K562 (cell line): ENCODE measurements around the gene ZFYVE28. TPM values are rescaled to one million over a fixed set of nuclear protein-coding genes. Genes with fewer than 3 reads are reported as not detected.

ENCODE experiments used
- ATAC-seq: fragments of 200-7000 bp; cut with Tn5 transposase; 3 replicates; pipeline ENCODE4 v1.9.1; 2020; ENCODE audit warnings: moderate library complexity
- BruUV-seq: library from RNA; stranded (reverse); fragments of 400-500 nt; replicated peaks from 2 replicates; lab custom pipeline; 2021; lab: Mats Ljungman, UMichigan
- CTCF ChIA-PET: fragments of 300-600 bp; formaldehyde crosslinking; extraction: SDS; loops from one replicate; lab custom pipeline; 2021; ENCODE audit warnings: low intra/inter-chr PET ratio; lab: Yijun Ruan, JAX
- POLR2A ChIA-PET: fragments of 300-600, 350-650 bp; sonication (Branson Sonifier 250); formaldehyde crosslinking; extraction: SDS; loops from one replicate; lab custom pipeline; 2021; ENCODE audit warnings: antibody characterized with exemption, inconsistent platforms; lab: Yijun Ruan, JAX
- DNase-seq, 4 experiments: peaks; one replicate each; pipeline versions ENCODE4 v3.0.0 to v3.0.0-alpha.2; 2011 to 2018; ENCODE audit warnings: low spot score in 3 of 4, mixed read lengths in 3 of 4; ENCODE audit errors: extremely low read depth in 1 of 4
- FAIRE-seq: peaks from 2 replicates; lab custom pipeline; 2011; peaks lifted over from hg19 to GRCh38; lab: Jason Lieb, UNC
- H2AFZ ChIP-seq: 2 replicates; pipeline ENCODE4 v1.6.0; 2011; ENCODE audit warnings: low read depth, low read length, control low read depth, inconsistent platforms
- H3K27ac ChIP-seq: fragments of 200-600 bp; 3 replicates; pipeline ENCODE4 v1.8.0; 2011; ENCODE audit warnings: low read depth, mild to moderate bottlenecking, control low read depth, inconsistent platforms, low read length, moderate library complexity, mixed read lengths; ENCODE audit errors: extremely low read depth
- H3K27me3 ChIP-seq, 2 experiments: fragments of 300-600 bp in 1 of 2; 2 replicates in 1 of 2; 3 replicates in 1 of 2; pipeline versions ENCODE4 v1.6.0 to v1.8.0; 2011; ENCODE audit warnings: inconsistent platforms in 2 of 2, low read length in 2 of 2, mild to moderate bottlenecking in 1 of 2, mixed read lengths in 1 of 2, moderate library complexity in 1 of 2; ENCODE audit not compliant: control insufficient read depth in 2 of 2, insufficient read depth in 2 of 2
- H3K36me3 ChIP-seq: fragments of 300-600 bp; 3 replicates; pipeline ENCODE4 v1.8.0; 2011; ENCODE audit warnings: mild to moderate bottlenecking, low read length, inconsistent platforms; ENCODE audit not compliant: control insufficient read depth, insufficient read depth
- H3K4me1 ChIP-seq, 2 experiments: fragments of 200-600 bp in 1 of 2; replicated peaks in 1 of 2; 2 replicates in 1 of 2; 3 replicates in 1 of 2; pipeline versions ENCODE4 v1.5.1 to v1.8.0; 2011; ENCODE audit warnings: inconsistent platforms in 2 of 2, low read length in 2 of 2, mild to moderate bottlenecking in 1 of 2, mixed read lengths in 1 of 2, moderate library complexity in 1 of 2; ENCODE audit not compliant: control insufficient read depth in 2 of 2, insufficient read depth in 2 of 2
- H3K4me2 ChIP-seq: 2 replicates; pipeline ENCODE4 v1.6.1; 2011; ENCODE audit warnings: low read length, control low read depth, inconsistent platforms, mixed read lengths; ENCODE audit not compliant: insufficient read depth
- H3K4me3 ChIP-seq: fragments of 200-600 bp; sonication (generic), shearing (Covaris generic); 2 replicates; pipeline ENCODE4 v1.5.1; 2016; ENCODE audit warnings: control low read depth, inconsistent platforms
- H3K79me2 ChIP-seq: fragments of 200-600 bp; 3 replicates; pipeline ENCODE4 v1.8.0; 2011; ENCODE audit warnings: low read length, inconsistent platforms; ENCODE audit not compliant: control insufficient read depth, insufficient read depth
- H3K9ac ChIP-seq, 2 experiments: 2 replicates each; pipeline versions ENCODE4 v1.6.0 to v1.6.1; 2011; ENCODE audit warnings: low read depth in 2 of 2, low read length in 2 of 2, control low read depth in 1 of 2, inconsistent platforms in 1 of 2, mild to moderate bottlenecking in 1 of 2, mixed read lengths in 1 of 2; ENCODE audit not compliant: insufficient read depth in 1 of 2
- H3K9me1 ChIP-seq: one replicate; pipeline ENCODE4 v1.6.0; 2011; ENCODE audit warnings: inconsistent platforms, mild to moderate bottlenecking, low read length, moderate library complexity; ENCODE audit not compliant: control insufficient read depth, insufficient read depth
- H3K9me3 ChIP-seq: replicated peaks from 2 replicates; pipeline ENCODE4 v1.5.1; 2011; ENCODE audit warnings: low read depth, low read length, inconsistent platforms; ENCODE audit not compliant: control insufficient read depth, insufficient read depth
- H4K20me1 ChIP-seq: replicated peaks from 2 replicates; pipeline ENCODE4 v1.6.1; 2011; ENCODE audit warnings: low read length, inconsistent platforms, mixed read lengths; ENCODE audit not compliant: control insufficient read depth, insufficient read depth
- BHLHE40 ChIP-seq: IDR thresholded peaks from 2 replicates; pipeline ENCODE4 v1.6.1; 2011; ENCODE audit warnings: low read length, improper control_type of control experiment
- CEBPB ChIP-seq: fragments of 450-650 bp; IDR thresholded peaks from 2 replicates; pipeline ENCODE4 v1.6.1; 2016; ENCODE audit warnings: missing genetic modification characterization, missing compliant biosample characterization
- CHD2 ChIP-seq: IDR thresholded peaks from 2 replicates; pipeline ENCODE4 v1.6.1; 2011; ENCODE audit warnings: low read depth, low read length
- DLX4 ChIP-seq: fragments of 250-450 bp; sonication (Bioruptor Pico); IDR thresholded peaks from 2 replicates; pipeline ENCODE4 v1.6.1; 2021; ENCODE audit warnings: mild to moderate bottlenecking
- EZH2 ChIP-seq: IDR thresholded peaks from 2 replicates; pipeline ENCODE4 v1.6.1; 2012; ENCODE audit warnings: low read depth, mild to moderate bottlenecking, inconsistent platforms, low read length, borderline replicate concordance
- FOXP1 ChIP-seq: sonication (generic); formaldehyde crosslinking; IDR thresholded peaks from 2 replicates; pipeline ENCODE4 v1.8.0; 2022; ENCODE audit warnings: mild to moderate bottlenecking, missing genetic modification reagents
- HCFC1 ChIP-seq: IDR thresholded peaks from 2 replicates; pipeline ENCODE4 v1.6.1; 2012; ENCODE audit warnings: low read depth, low read length, improper control_type of control experiment
- NR3C1 ChIP-seq: sonication (generic); formaldehyde crosslinking; IDR thresholded peaks from 2 replicates; pipeline ENCODE4 v1.8.1; 2022; ENCODE audit warnings: missing genetic modification reagents
- PML ChIP-seq: IDR thresholded peaks from 2 replicates; pipeline ENCODE4 v1.6.1; 2012; ENCODE audit warnings: low read length, inconsistent platforms
- POLR2AphosphoS5 ChIP-seq: IDR thresholded peaks from 2 replicates; pipeline ENCODE4 v1.6.1; 2011; ENCODE audit warnings: mild to moderate bottlenecking, low read depth, low read length, moderate library complexity; ENCODE audit not compliant: control insufficient read depth, insufficient read depth
- TRIM25 ChIP-seq: fragments of 450-650 bp; IDR thresholded peaks from 2 replicates; pipeline ENCODE4 v1.7.0; 2016; ENCODE audit warnings: borderline replicate concordance
- U2AF2 ChIP-seq: fragments of 200-400 bp; formaldehyde crosslinking; optimal IDR thresholded peaks from 2 replicates; pipeline ENCODE3; 2017; ENCODE audit warnings: low read depth, mild to moderate bottlenecking, low read length
- ZNF232 ChIP-seq: sonication (generic); formaldehyde crosslinking; IDR thresholded peaks from 2 replicates; pipeline ENCODE4 v1.8.0; 2022; ENCODE audit warnings: mild to moderate bottlenecking, missing genetic modification reagents
- ZNF445 ChIP-seq: fragments of 250-450 bp; sonication (Bioruptor Pico); IDR thresholded peaks from 2 replicates; pipeline ENCODE4 v1.4.0; 2020; ENCODE audit warnings: low read depth, mild to moderate bottlenecking, moderate library complexity
- ZNF668 ChIP-seq: fragments of 250-450 bp; sonication (Bioruptor Pico); IDR thresholded peaks from 2 replicates; pipeline ENCODE4 v1.8.0; 2022; ENCODE audit warnings: mild to moderate bottlenecking, inconsistent platforms
- ZNF79 ChIP-seq: fragments of 250-450 bp; sonication (Bioruptor Pico); IDR thresholded peaks from 2 replicates; pipeline ENCODE4 v1.4.0; 2020; ENCODE audit warnings: low read depth, mild to moderate bottlenecking, moderate library complexity
- WGBS: fragments of 100-300 bp; shearing (Covaris generic); methylation state at CpG from one replicate; pipeline ENCODE4 v1.1.6; 2016; ENCODE audit warnings: low coverage, mixed read lengths; ENCODE audit not compliant: insufficient coverage; ENCODE audit errors: missing lambda C conversion rate; 5-methylcytosine and 5-hydroxymethylcytosine counted together
- in situ Hi-C: fragments of 300-500 bp; cut with MboI; formaldehyde crosslinking; loops from 4 replicates; pipeline ENCODE4 v1.15.0; 2018; ENCODE audit warnings: inconsistent platforms, mixed read lengths
- intact Hi-C: fragments of 100-400 bp; cut with micrococcal nuclease; formaldehyde crosslinking; loops from 2 replicates; pipeline ENCODE4 v1.14.2; 2022
- polyA plus RNA-seq, 8 experiments: library from polyadenylated mRNA; depleted of rRNA in 4 of 8; stranded (reverse) in 5 of 8; unstranded in 3 of 8; fragments of >200 nt; fragmentation: Nextera tagmentation in 2 of 8; fragmentation: Illumina TruSeq in 1 of 8; extraction: Ambion mirVana in 2 of 8; extraction: Trizol in 1 of 8; gene quantifications; 2 replicates each; pipeline versions ENCODE4 v1.2.1 to v1.2.3, GENCODE V29; 2011 to 2014; ENCODE audit warnings: inconsistent platforms in 1 of 8, missing spikeins in 1 of 8
- total RNA-seq, 7 experiments: library from RNA; depleted of rRNA in 6 of 7; stranded (reverse); fragments of >200 nt in 6 of 7; fragmentation: Illumina TruSeq in 2 of 7; extraction: Trizol in 2 of 7; gene quantifications; 2 replicates each; pipeline versions ENCODE4 v1.2.1 to v1.2.3, GENCODE V29; 2011 to 2021; ENCODE audit warnings: low replicate concordance in 1 of 7

ZFYVE28 gene
- total and polyA plus RNA-seq, 9 of the 15 experiments (the other 6 are each of a cell fraction or from before 2014, with no cell fraction given): 1.3 to 24.8 (median 8.9) TPM

GRCh38 chr4:2295900-2296442 lies 122.5 kb downstream of the ZFYVE28 start:
- Histone ChIP-seq H3K4me1 (peaks cover 0 to 49% of the 10 kb centered on the region in 2 experiments; a peak in 3 of 5 replicates), H3K9me3 (no peaks in the 10 kb centered on the region), H2AFZ (no peak overlapping the region), H3K4me2 (no peak overlapping the region), H3K4me3 (no peak overlapping the region), H4K20me1 (no peaks in the 10 kb centered on the region), H3K9ac (peak overlapping the region in 1 of 2 experiments; percentile 78; a peak in 2 of 4 replicates), H3K79me2 (no peaks in the 10 kb centered on the region), H3K27ac (no peak overlapping the region), H3K9me1 (no peaks in the 10 kb centered on the region), H3K36me3 (peaks cover 4% of the 10 kb centered on the region; the same call in 1 of the 3 replicates), H3K27me3 (no peaks in the 10 kb centered on the region)
- in situ Hi-C loops: no loop called here
- intact Hi-C loops: no loop called here
- ChIA-PET CTCF (no interaction called here), POLR2A (no interaction called here)
- no peak for DNase-seq
- TF ChIP-seq CEBPB (tag): peak; percentile 41
- no peak for TF ChIP-seq ZNF232 (CRISPR knock-in tag)
- TF ChIP-seq FOXP1 (CRISPR knock-in tag): no peak
- no peak for TF ChIP-seq CHD2
- ATAC-seq: no peak
- BruUV-seq: no TSS peak
- WGBS: 75% methylated on average over 11 of the region's 14 CpGs
- no peak for FAIRE-seq

GRCh38 chr4:2295500-2295899 lies 122.9 kb downstream of the ZFYVE28 start:
- H3K27ac ChIP-seq: no peak overlapping the region
- ChIA-PET CTCF (no interaction called here), POLR2A (no interaction called here)
- no peaks in the 10 kb centered on the region for H3K79me2 ChIP-seq
- H3K4me3 ChIP-seq: no peak overlapping the region
- no peak overlapping the region for H3K4me2 ChIP-seq
- intact Hi-C loops (no loop called here), in situ Hi-C loops (no loop called here)
- H2AFZ ChIP-seq: no peak overlapping the region
- FAIRE-seq (no peak), ATAC-seq (no peak), DNase-seq (no peak)
- peaks cover 0 to 47% of the 10 kb centered on the region in 2 experiments; a peak in 3 of 5 replicates for H3K4me1 ChIP-seq
- no TSS peak for BruUV-seq
- H4K20me1 ChIP-seq: no peaks in the 10 kb centered on the region
- H3K36me3 ChIP-seq: peaks cover 4% of the 10 kb centered on the region; the same call in 1 of the 3 replicates
- H3K9me3 ChIP-seq: no peaks in the 10 kb centered on the region
- no peaks in the 10 kb centered on the region for H3K27me3 ChIP-seq
- H3K9ac ChIP-seq: peak overlapping the region in 1 of 2 experiments; percentile 78; a peak in 1 of 4 replicates
- 78% methylated on average over 9 of the region's 9 CpGs for WGBS
- H3K9me1 ChIP-seq: no peaks in the 10 kb centered on the region
- TF ChIP-seq POLR2AphosphoS5: no peak
- TF ChIP-seq ZNF668: no peak
- TF ChIP-seq BHLHE40: no peak
- no peak for TF ChIP-seq DLX4 (CRISPR knock-in tag)
- TF ChIP-seq TRIM25: no peak
- TF ChIP-seq EZH2: no peak
- no peak for TF ChIP-seq ZNF79 (CRISPR knock-in tag)
- TF ChIP-seq HCFC1: no peak
- no peak for TF ChIP-seq PML
- no peak for TF ChIP-seq U2AF2
- TF ChIP-seq ZNF445: no peak
- TF ChIP-seq NR3C1 (CRISPR knock-in tag): no peak
